ENCODE results near the gene APH1A. TPM values are rescaled to one million over a fixed set of nuclear protein-coding genes. Genes with fewer than 3 reads are reported as not detected.

The APH1A gene
- total and polyA plus RNA-seq, 2 donors = 74.2 to 102 TPM

Other genes starting within 250 kb of the APH1A start
- gene VPS45, start 201.2 kb downstream of the APH1A start, total RNA-seq = 36.7 TPM
- gene VPS45, start 201.2 kb downstream of the APH1A start, polyA plus RNA-seq = 26.1 TPM
- gene PLEKHO1, start 119.1 kb downstream of the APH1A start, total RNA-seq = 74.8 TPM
- 119 TPM for gene PLEKHO1, start 119.1 kb downstream of the APH1A start, polyA plus RNA-seq
- 55.4 TPM for gene ANP32E, start 32.9 kb downstream of the APH1A start, total RNA-seq
- 44.5 TPM for gene ANP32E, start 32.9 kb downstream of the APH1A start, polyA plus RNA-seq
- gene CA14, start 11.2 kb downstream of the APH1A start, total RNA-seq = 0.09 TPM
- 0.14 TPM for gene CA14, start 11.2 kb downstream of the APH1A start, polyA plus RNA-seq
- 90.5 TPM for gene C1orf54, start 3.8 kb upstream of the APH1A start, total RNA-seq
- gene C1orf54, start 3.8 kb upstream of the APH1A start, polyA plus RNA-seq = 65.6 TPM
- 3.4 TPM for gene CIART, start 13.5 kb upstream of the APH1A start, total RNA-seq
- gene CIART, start 13.5 kb upstream of the APH1A start, polyA plus RNA-seq = 3.1 TPM
- gene MRPS21, start 24.8 kb upstream of the APH1A start, total RNA-seq = 97.1 TPM
- gene MRPS21, start 24.8 kb upstream of the APH1A start, polyA plus RNA-seq = 114 TPM
- gene PRPF3, start 52.5 kb upstream of the APH1A start, total RNA-seq = 57.2 TPM
- 79.3 TPM for gene PRPF3, start 52.5 kb upstream of the APH1A start, polyA plus RNA-seq
- gene RPRD2, start 95.1 kb upstream of the APH1A start, total RNA-seq = 6.2 TPM
- 7.1 TPM for gene RPRD2, start 95.1 kb upstream of the APH1A start, polyA plus RNA-seq
- gene TARS2, start 218.4 kb upstream of the APH1A start, total RNA-seq = 12.6 TPM
- gene TARS2, start 218.4 kb upstream of the APH1A start, polyA plus RNA-seq = 17.5 TPM
- 0.71 TPM for gene ECM1, start 239.1 kb upstream of the APH1A start, total RNA-seq
- gene ECM1, start 239.1 kb upstream of the APH1A start, polyA plus RNA-seq = 4.6 TPM
- 0.19 TPM for gene FALEC, start 246.7 kb upstream of the APH1A start, total RNA-seq
- gene FALEC, start 246.7 kb upstream of the APH1A start, polyA plus RNA-seq = 0.16 TPM

Measured in thymus (tissue), 2 donors.